Measurements from ENCODE around the gene GFRA1. TPM values are rescaled to one million over a fixed set of nuclear protein-coding genes. Genes with fewer than 3 reads are reported as not detected.

GFRA1 gene
- polyA plus RNA-seq, 1 of the 3 experiments (the other 2 are of a cell fraction): 1.6 TPM

- Histone ChIP-seq H3K9me3 (no peaks in the 10 kb centered on the region), H3K36me3 (replicated peaks in 1 of 2; ENCODE audit: control insufficient read depth in 1 of 2, insufficient read depth in 2 of 2, low read length in 1 of 2) (no peaks in the 10 kb centered on the region), H3K79me2 (ENCODE audit: insufficient read depth) (no peaks in the 10 kb centered on the region), H3K4me1 (ENCODE audit: control insufficient read depth in 1 of 2, insufficient read depth in 2 of 2, low read depth in 1 of 2, low read length in 1 of 2) (peaks cover 0 to 5% of the 10 kb centered on the region in 2 experiments; a peak in 1 of 4 replicates), H2AFZ (ENCODE audit: low read depth) (no peak overlapping the region), H3F3A (replicated peaks; ENCODE audit: insufficient read depth) (no peaks in the 10 kb centered on the region), H3K4me2 (no peak overlapping the region), H3K27ac (ENCODE audit: low read depth in 2 of 2, low read length in 1 of 2) (no peak overlapping the region), H3K9me2 (no peaks in the 10 kb centered on the region), H3K27me3 (ENCODE audit: insufficient read depth) (no peaks in the 10 kb centered on the region), H3K4me3 (ENCODE audit: low read depth in 2 of 2, low read length in 1 of 2) (no peak overlapping the region), H4K20me1 (ENCODE audit: insufficient read depth) (no peaks in the 10 kb centered on the region), H3K9ac (no peak overlapping the region)
- no peak for TF ChIP-seq REST (IDR thresholded peaks at IDR 0.05; ENCODE audit: low read depth, low read length)
- TF ChIP-seq JUND (IDR thresholded peaks at IDR 0.05): no peak
- no peak for TF ChIP-seq TCF12 (IDR thresholded peaks at IDR 0.05)
- no peak for TF ChIP-seq RFX5 (IDR thresholded peaks at IDR 0.05; ENCODE audit: low read length)
- no peak for TF ChIP-seq FOSL2 (IDR thresholded peaks at IDR 0.05; ENCODE audit: borderline replicate concordance, low read depth)
- no peak for TF ChIP-seq RCOR1 (IDR thresholded peaks at IDR 0.05; ENCODE audit: low read length)
- no peak for TF ChIP-seq EP300 (IDR thresholded peaks at IDR 0.05; ENCODE audit: borderline replicate concordance in 1 of 2, low read depth in 1 of 2, low read length in 1 of 2)
- no peak for TF ChIP-seq USF1 (IDR thresholded peaks at IDR 0.05; ENCODE audit: borderline replicate concordance, low read depth)
- TF ChIP-seq USF2 (IDR thresholded peaks at IDR 0.05; ENCODE audit: borderline replicate concordance, low read depth, low read length): no peak
- no peak for DNase-seq
- POLR2A ChIA-PET: no interaction called here
- CTCF ChIA-PET: interaction anchor here (1.3 kb wide), 1 partner anchor 9 kb away, joined by 3 read pairs; no protein-coding TSS in a partner anchor
- WGBS (ENCODE audit: low lambda C conversion rate): 36% methylated on average over 3 of the region's 3 CpGs
These were observed 229.7 kb downstream of the GFRA1 start for GRCh38 chr10:116043304-116043703.

- Histone ChIP-seq H3K4me1 (ENCODE audit: control insufficient read depth in 1 of 2, insufficient read depth in 2 of 2, low read depth in 1 of 2, low read length in 1 of 2) (peaks cover 0 to 5% of the 10 kb centered on the region in 2 experiments; a peak in 1 of 4 replicates), H3K9me2 (no peaks in the 10 kb centered on the region), H3K79me2 (ENCODE audit: insufficient read depth) (no peaks in the 10 kb centered on the region), H3K27me3 (ENCODE audit: insufficient read depth) (no peaks in the 10 kb centered on the region), H3K4me2 (no peak overlapping the region), H2AFZ (ENCODE audit: low read depth) (no peak overlapping the region), H3K27ac (ENCODE audit: low read depth in 2 of 2, low read length in 1 of 2) (no peak overlapping the region), H3F3A (replicated peaks; ENCODE audit: insufficient read depth) (no peaks in the 10 kb centered on the region), H3K4me3 (ENCODE audit: low read depth in 2 of 2, low read length in 1 of 2) (no peak overlapping the region), H3K36me3 (replicated peaks in 1 of 2; ENCODE audit: control insufficient read depth in 1 of 2, insufficient read depth in 2 of 2, low read length in 1 of 2) (no peaks in the 10 kb centered on the region), H4K20me1 (ENCODE audit: insufficient read depth) (no peaks in the 10 kb centered on the region), H3K9me3 (no peaks in the 10 kb centered on the region), H3K9ac (no peak overlapping the region)
- ChIA-PET CTCF (interaction anchor here (1.3 kb wide), 1 partner anchor 10 kb away, joined by 3 read pairs; no protein-coding TSS in a partner anchor), POLR2A (no interaction called here)
- DNase-seq: no peak
- TF ChIP-seq EP300 (IDR thresholded peaks at IDR 0.05; ENCODE audit: borderline replicate concordance in 1 of 2, low read depth in 1 of 2, low read length in 1 of 2) (no peak), GABPA (IDR thresholded peaks at IDR 0.05; ENCODE audit: low read depth) (no peak), TEAD4 (IDR thresholded peaks at IDR 0.05; ENCODE audit: borderline replicate concordance, insufficient read depth) (no peak), POLR2AphosphoS5 (IDR thresholded peaks at IDR 0.05; ENCODE audit: low read depth, low read length) (no peak), RCOR1 (IDR thresholded peaks at IDR 0.05; ENCODE audit: low read length) (no peak), RAD21 (IDR thresholded peaks at IDR 0.05; ENCODE audit: low read length) (no peak), FOXM1 (IDR thresholded peaks at IDR 0.05; ENCODE audit: low read depth) (no peak), GATA2 (CRISPR knock-in tag; IDR thresholded peaks at IDR 0.05) (no peak), REST (IDR thresholded peaks at IDR 0.05; ENCODE audit: low read depth, low read length) (no peak), RFX5 (IDR thresholded peaks at IDR 0.05; ENCODE audit: low read length) (no peak)
- 23% methylated on average over 4 of the region's 4 CpGs for WGBS (ENCODE audit: low lambda C conversion rate)
These were observed 231.1 kb downstream of the GFRA1 start for GRCh38 chr10:116041948-116042347.

All from SK-N-SH (cell line).